NT2/D1 (cell line): Measurements from ENCODE around the gene TMEM161B.
A peak's percentile ranks its signal among the peaks of the same experiment; 100 is the strongest.

ENCODE experiments used
- DNase-seq: peaks from one replicate; pipeline ENCODE4 v3.0.0-alpha.2; 2011; ENCODE audit warnings: low read depth, low spot score
- H3K27me3 ChIP-seq: 2 replicates; pipeline ENCODE4 v1.6.0; 2011; ENCODE audit warnings: mild to moderate bottlenecking; ENCODE audit not compliant: insufficient read length, insufficient read depth
- H3K36me3 ChIP-seq: 2 replicates; pipeline ENCODE4 v1.6.1; 2011; ENCODE audit warnings: mild to moderate bottlenecking, low read length, mixed read lengths; ENCODE audit not compliant: insufficient read depth, insufficient read length
- H3K4me1 ChIP-seq: 2 replicates; pipeline ENCODE4 v1.5.1; 2011; ENCODE audit not compliant: insufficient read depth, insufficient read length
- H3K4me3 ChIP-seq: 2 replicates; pipeline ENCODE4 v1.5.1; 2011; ENCODE audit warnings: low read depth; ENCODE audit not compliant: insufficient read length
- H3K9ac ChIP-seq: 2 replicates; pipeline ENCODE4 v1.6.0; 2011; ENCODE audit warnings: low read depth; ENCODE audit not compliant: insufficient read length
- H3K9me3 ChIP-seq: 2 replicates; pipeline ENCODE4 v1.5.1; 2011; ENCODE audit warnings: mild to moderate bottlenecking, low read length; ENCODE audit not compliant: insufficient read depth
- SUZ12 ChIP-seq: IDR thresholded peaks from 2 replicates; pipeline ENCODE4 v1.6.1; 2011; ENCODE audit not compliant: insufficient read length, insufficient read depth; ENCODE audit errors: extremely low read depth
- YY1 ChIP-seq: IDR thresholded peaks from 2 replicates; pipeline ENCODE4 v1.6.1; 2011; ENCODE audit not compliant: insufficient read length, insufficient read depth
- ZNF274 ChIP-seq: IDR thresholded peaks from 2 replicates; pipeline ENCODE4 v1.6.1; 2011; ENCODE audit warnings: mild to moderate bottlenecking, low read depth, low read length

The TMEM161B gene

GRCh38 chr5:88262116-88262515, 6.5 kb downstream of the TMEM161B start:
- no peaks in the 10 kb centered on the region for H3K4me1 ChIP-seq
- H3K27me3 ChIP-seq, result no peaks in the 10 kb centered on the region
- H3K4me3 ChIP-seq, result no peak overlapping the region
- H3K36me3 ChIP-seq, result peaks cover 6% of the 10 kb centered on the region
- no peak overlapping the region for H3K9ac ChIP-seq
- TF ChIP-seq SUZ12, result no peak
- TF ChIP-seq YY1, result no peak
- TF ChIP-seq ZNF274, result no peak
- no peak for DNase-seq
- peaks cover 12% of the 10 kb centered on the region; the same call in 1 of the 2 replicates for H3K9me3 ChIP-seq

- H3K27me3 ChIP-seq, result no peaks in the 10 kb centered on the region
- TF ChIP-seq YY1 (no peak), ZNF274 (no peak), SUZ12 (no peak)
- no peaks in the 10 kb centered on the region for H3K36me3 ChIP-seq
- H3K9ac ChIP-seq, result no peak overlapping the region
- H3K9me3 ChIP-seq, result no peaks in the 10 kb centered on the region
- H3K4me3 ChIP-seq, result no peak overlapping the region
- no peak for DNase-seq
- no peaks in the 10 kb centered on the region for H3K4me1 ChIP-seq
Measured at GRCh38 chr5:88258636-88259035, 10.0 kb downstream of the TMEM161B start.

GRCh38 chr5:88256872-88257271, 11.8 kb downstream of the TMEM161B start:
- TF ChIP-seq ZNF274 (no peak), SUZ12 (no peak), YY1 (no peak)
- Histone ChIP-seq H3K4me3 (no peak overlapping the region), H3K9me3 (no peaks in the 10 kb centered on the region), H3K9ac (no peak overlapping the region), H3K27me3 (no peaks in the 10 kb centered on the region), H3K4me1 (no peaks in the 10 kb centered on the region), H3K36me3 (no peaks in the 10 kb centered on the region)
- peak; percentile 30 for DNase-seq

GRCh38 chr5:88256037-88256436, 12.6 kb downstream of the TMEM161B start:
- Histone ChIP-seq H3K9me3 (no peaks in the 10 kb centered on the region), H3K36me3 (no peaks in the 10 kb centered on the region), H3K9ac (no peak overlapping the region), H3K4me3 (no peak overlapping the region), H3K4me1 (no peaks in the 10 kb centered on the region), H3K27me3 (no peaks in the 10 kb centered on the region)
- no peak for TF ChIP-seq ZNF274
- no peak for TF ChIP-seq YY1
- no peak for TF ChIP-seq SUZ12
- no peak for DNase-seq

GRCh38 chr5:88254320-88254719, 14.3 kb downstream of the TMEM161B start:
- no peak overlapping the region for H3K9ac ChIP-seq
- H3K27me3 ChIP-seq, result no peaks in the 10 kb centered on the region
- H3K4me3 ChIP-seq, result no peak overlapping the region
- no peaks in the 10 kb centered on the region for H3K4me1 ChIP-seq
- no peaks in the 10 kb centered on the region for H3K36me3 ChIP-seq
- no peaks in the 10 kb centered on the region for H3K9me3 ChIP-seq
- TF ChIP-seq ZNF274, result no peak
- TF ChIP-seq YY1, result no peak
- no peak for TF ChIP-seq SUZ12
- no peak for DNase-seq

GRCh38 chr5:88251048-88251711, 17.5 kb downstream of the TMEM161B start:
- H3K9ac ChIP-seq, result no peak overlapping the region
- H3K4me1 ChIP-seq, result no peaks in the 10 kb centered on the region
- TF ChIP-seq SUZ12, result no peak
- TF ChIP-seq YY1, result no peak
- no peak for TF ChIP-seq ZNF274
- no peaks in the 10 kb centered on the region for H3K9me3 ChIP-seq
- no peaks in the 10 kb centered on the region for H3K27me3 ChIP-seq
- DNase-seq, result no peak
- no peak overlapping the region for H3K4me3 ChIP-seq
- H3K36me3 ChIP-seq, result no peaks in the 10 kb centered on the region

GRCh38 chr5:88250010-88250409, 18.6 kb downstream of the TMEM161B start:
- H3K4me1 ChIP-seq, result no peaks in the 10 kb centered on the region
- no peaks in the 10 kb centered on the region for H3K9me3 ChIP-seq
- H3K36me3 ChIP-seq, result no peaks in the 10 kb centered on the region
- H3K27me3 ChIP-seq, result no peaks in the 10 kb centered on the region
- TF ChIP-seq YY1 (no peak), ZNF274 (no peak), SUZ12 (no peak)
- DNase-seq, result no peak
- H3K9ac ChIP-seq, result no peak overlapping the region
- no peak overlapping the region for H3K4me3 ChIP-seq
